HEK293 (cell line): ENCODE measurements around the gene LRP10.

Experiments
- GLIS1 ChIP-seq: fragments of 450-650 bp; formaldehyde crosslinking; IDR thresholded peaks from 2 replicates; pipeline ENCODE4 v1.5.1; 2016; ENCODE audit warnings: missing biosample characterization, missing genetic modification characterization
- GLIS2 ChIP-seq: fragments of 450-650 bp; formaldehyde crosslinking; IDR thresholded peaks from 2 replicates; pipeline ENCODE4 v1.5.1; 2016; ENCODE audit warnings: missing biosample characterization, missing genetic modification characterization
- KLF1 ChIP-seq: fragments of 450-650 bp; formaldehyde crosslinking; IDR thresholded peaks from 2 replicates; pipeline ENCODE4 v1.5.1; 2016; ENCODE audit warnings: missing biosample characterization, missing genetic modification characterization
- RBAK ChIP-seq: fragments of 450-650 bp; formaldehyde crosslinking; IDR thresholded peaks from 2 replicates; pipeline ENCODE4 v1.5.1; 2016; ENCODE audit warnings: missing biosample characterization, missing genetic modification characterization
- SETDB1 ChIP-seq: IDR thresholded peaks from one replicate; pipeline ENCODE4 v1.6.1; 2017; ENCODE audit warnings: mild to moderate bottlenecking, low read length, moderate library complexity, mixed read lengths; ENCODE audit not compliant: insufficient read length
- SP7 ChIP-seq: fragments of 450-650 bp; formaldehyde crosslinking; IDR thresholded peaks from 2 replicates; pipeline ENCODE4 v1.5.1; 2016; ENCODE audit warnings: missing biosample characterization, missing genetic modification characterization
- TRIM28 ChIP-seq: IDR thresholded peaks from 2 replicates; pipeline ENCODE4 v1.6.1; 2011; ENCODE audit warnings: low read length, control low read depth, borderline replicate concordance
- ZBTB7A ChIP-seq: fragments of 450-650 bp; formaldehyde crosslinking; IDR thresholded peaks from 2 replicates; pipeline ENCODE4 v1.5.1; 2016; ENCODE audit warnings: low read depth, missing biosample characterization, missing genetic modification characterization
- ZFP69B ChIP-seq: fragments of 450-650 bp; formaldehyde crosslinking; IDR thresholded peaks from 2 replicates; pipeline ENCODE4 v1.5.1; 2016; ENCODE audit warnings: missing biosample characterization, missing genetic modification characterization
- ZNF10 ChIP-seq: fragments of 450-650 bp; formaldehyde crosslinking; IDR thresholded peaks from 2 replicates; pipeline ENCODE4 v1.5.1; 2017; ENCODE audit warnings: missing biosample characterization, missing genetic modification characterization
- ZNF121 ChIP-seq: fragments of 450-650 bp; formaldehyde crosslinking; IDR thresholded peaks from 2 replicates; pipeline ENCODE4 v1.5.1; 2016; ENCODE audit warnings: missing biosample characterization, missing genetic modification characterization
- ZNF132 ChIP-seq: fragments of 450-650 bp; formaldehyde crosslinking; IDR thresholded peaks from 2 replicates; pipeline ENCODE4 v1.5.1; 2017; ENCODE audit warnings: missing biosample characterization, missing genetic modification characterization, borderline replicate concordance
- ZNF174 ChIP-seq: fragments of 450-650 bp; formaldehyde crosslinking; IDR thresholded peaks from 2 replicates; pipeline ENCODE4 v1.5.0; 2017; ENCODE audit warnings: missing biosample characterization, mild to moderate bottlenecking, missing genetic modification characterization
- ZNF211 ChIP-seq: fragments of 450-650 bp; formaldehyde crosslinking; IDR thresholded peaks from 2 replicates; pipeline ENCODE4 v1.5.1; 2016; ENCODE audit warnings: low read depth, missing biosample characterization, missing genetic modification characterization
- ZNF239 ChIP-seq: fragments of 450-650 bp; formaldehyde crosslinking; IDR thresholded peaks from 2 replicates; pipeline ENCODE4 v1.5.1; 2016; ENCODE audit warnings: missing biosample characterization, missing genetic modification characterization
- ZNF324 ChIP-seq: fragments of 450-650 bp; formaldehyde crosslinking; IDR thresholded peaks from 2 replicates; pipeline ENCODE4 v1.5.1; 2016; ENCODE audit warnings: missing biosample characterization, missing genetic modification characterization
- ZNF426 ChIP-seq: fragments of 450-650 bp; formaldehyde crosslinking; IDR thresholded peaks from 2 replicates; pipeline ENCODE4 v1.5.1; 2017; ENCODE audit warnings: missing biosample characterization, missing genetic modification characterization, mild to moderate bottlenecking, inconsistent platforms, moderate library complexity
- ZNF48 ChIP-seq: fragments of 450-650 bp; formaldehyde crosslinking; IDR thresholded peaks from 2 replicates; pipeline ENCODE4 v1.5.1; 2016; ENCODE audit warnings: missing biosample characterization, missing genetic modification characterization
- ZNF530 ChIP-seq: fragments of 450-650 bp; formaldehyde crosslinking; IDR thresholded peaks from 2 replicates; pipeline ENCODE4 v1.5.1; 2016; ENCODE audit warnings: low read depth, missing biosample characterization, missing genetic modification characterization
- ZNF560 ChIP-seq: fragments of 450-650 bp; formaldehyde crosslinking; IDR thresholded peaks from 2 replicates; pipeline ENCODE4 v1.5.1; 2017; ENCODE audit warnings: missing biosample characterization, missing genetic modification characterization, borderline replicate concordance
- ZNF561 ChIP-seq: fragments of 450-650 bp; IDR thresholded peaks from 2 replicates; pipeline ENCODE4 v1.5.1; 2018; ENCODE audit warnings: missing biosample characterization, missing genetic modification characterization, borderline replicate concordance
- ZNF585B ChIP-seq: fragments of 450-650 bp; formaldehyde crosslinking; IDR thresholded peaks from 2 replicates; pipeline ENCODE4 v1.5.1; 2016; ENCODE audit warnings: missing biosample characterization, missing genetic modification characterization
- ZNF747 ChIP-seq: fragments of 450-650 bp; formaldehyde crosslinking; IDR thresholded peaks from 2 replicates; pipeline ENCODE4 v1.5.1; 2016; ENCODE audit warnings: missing biosample characterization, missing genetic modification characterization
- ZNF777 ChIP-seq: fragments of 450-650 bp; formaldehyde crosslinking; IDR thresholded peaks from 2 replicates; pipeline ENCODE4 v1.5.1; 2017; ENCODE audit warnings: missing biosample characterization, missing genetic modification characterization, borderline replicate concordance
- ZNF830 ChIP-seq: fragments of 450-650 bp; IDR thresholded peaks from 2 replicates; pipeline ENCODE4 v1.5.0; 2018; ENCODE audit warnings: missing biosample characterization, missing genetic modification characterization, low read depth, mild to moderate bottlenecking, moderate library complexity
- TF ChIP-seq, protein P1 (sequence below): fragments of 450-650 bp; formaldehyde crosslinking; IDR thresholded peaks from 2 replicates; pipeline ENCODE4 v1.5.1; 2016; ENCODE audit warnings: missing biosample characterization, missing genetic modification characterization
- TF ChIP-seq, protein P2 (sequence below): fragments of 450-650 bp; formaldehyde crosslinking; IDR thresholded peaks from 2 replicates; pipeline ENCODE4 v1.5.1; 2017; ENCODE audit warnings: missing biosample characterization, missing genetic modification characterization
- TF ChIP-seq, protein P3 (sequence below): fragments of 450-650 bp; formaldehyde crosslinking; IDR thresholded peaks from 2 replicates; pipeline ENCODE4 v1.5.1; 2016; ENCODE audit warnings: missing biosample characterization, missing genetic modification characterization
- TF ChIP-seq, protein P4 (sequence below): fragments of 450-650 bp; formaldehyde crosslinking; IDR thresholded peaks from 2 replicates; pipeline ENCODE4 v1.5.1; 2017; ENCODE audit warnings: missing biosample characterization, mild to moderate bottlenecking, missing genetic modification characterization, moderate library complexity
- TF ChIP-seq, protein P5 (sequence below): fragments of 450-650 bp; formaldehyde crosslinking; IDR thresholded peaks from 2 replicates; pipeline ENCODE4 v1.5.1; 2016; ENCODE audit warnings: missing biosample characterization, missing genetic modification characterization, borderline replicate concordance

Gene LRP10

DNA sequence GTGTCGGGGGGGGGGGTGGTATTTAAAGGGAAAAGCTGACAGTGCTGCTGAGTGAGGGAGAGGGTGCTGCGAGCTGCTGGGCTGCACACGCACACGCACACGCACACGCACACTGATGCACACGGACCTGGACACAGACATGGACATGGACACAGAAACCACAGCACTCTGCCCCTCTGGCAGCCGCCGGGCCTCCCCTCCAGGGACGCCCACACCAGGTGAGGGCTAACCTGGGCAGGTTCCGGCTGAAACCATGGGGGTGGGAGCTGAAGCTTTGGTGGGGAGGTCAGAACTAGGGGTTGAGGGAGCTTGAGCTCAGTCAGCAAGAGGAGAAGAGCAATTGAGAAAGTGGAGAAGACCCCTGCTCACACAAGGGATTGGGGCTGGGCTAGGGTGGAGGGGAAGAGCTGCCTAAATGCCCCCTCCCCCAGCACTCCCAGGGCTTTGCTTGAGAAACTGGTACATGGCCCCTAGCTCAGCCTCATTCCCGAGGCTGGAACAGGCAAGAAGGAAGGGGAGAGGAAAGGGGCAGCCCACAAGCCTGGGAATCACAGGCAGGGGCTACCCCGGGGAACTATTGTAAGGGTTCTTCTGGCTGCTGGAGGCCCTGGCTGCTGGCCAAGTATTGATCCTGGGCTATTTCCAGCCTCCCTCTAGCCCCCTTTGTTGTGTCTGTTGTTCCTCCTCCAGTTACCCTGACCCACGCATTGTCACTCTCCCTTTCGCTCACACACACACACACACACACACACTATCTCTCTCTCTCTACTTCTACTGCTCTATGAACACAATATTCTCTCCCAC lies 11.8 kb downstream of the LRP10 start, which contains the start of gene REM2 (continued):
- TF ChIP-seq ZNF585B = no peak
- TF ChIP-seq, protein P1, sequence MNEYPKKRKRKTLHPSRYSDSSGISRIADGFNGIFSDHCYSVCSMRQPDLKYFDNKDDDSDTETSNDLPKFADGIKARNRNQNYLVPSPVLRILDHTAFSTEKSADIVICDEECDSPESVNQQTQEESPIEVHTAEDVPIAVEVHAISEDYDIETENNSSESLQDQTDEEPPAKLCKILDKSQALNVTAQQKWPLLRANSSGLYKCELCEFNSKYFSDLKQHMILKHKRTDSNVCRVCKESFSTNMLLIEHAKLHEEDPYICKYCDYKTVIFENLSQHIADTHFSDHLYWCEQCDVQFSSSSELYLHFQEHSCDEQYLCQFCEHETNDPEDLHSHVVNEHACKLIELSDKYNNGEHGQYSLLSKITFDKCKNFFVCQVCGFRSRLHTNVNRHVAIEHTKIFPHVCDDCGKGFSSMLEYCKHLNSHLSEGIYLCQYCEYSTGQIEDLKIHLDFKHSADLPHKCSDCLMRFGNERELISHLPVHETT (tag by site-specific recombination) = no peak
- TF ChIP-seq, protein P2, sequence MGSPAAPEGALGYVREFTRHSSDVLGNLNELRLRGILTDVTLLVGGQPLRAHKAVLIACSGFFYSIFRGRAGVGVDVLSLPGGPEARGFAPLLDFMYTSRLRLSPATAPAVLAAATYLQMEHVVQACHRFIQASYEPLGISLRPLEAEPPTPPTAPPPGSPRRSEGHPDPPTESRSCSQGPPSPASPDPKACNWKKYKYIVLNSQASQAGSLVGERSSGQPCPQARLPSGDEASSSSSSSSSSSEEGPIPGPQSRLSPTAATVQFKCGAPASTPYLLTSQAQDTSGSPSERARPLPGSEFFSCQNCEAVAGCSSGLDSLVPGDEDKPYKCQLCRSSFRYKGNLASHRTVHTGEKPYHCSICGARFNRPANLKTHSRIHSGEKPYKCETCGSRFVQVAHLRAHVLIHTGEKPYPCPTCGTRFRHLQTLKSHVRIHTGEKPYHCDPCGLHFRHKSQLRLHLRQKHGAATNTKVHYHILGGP (tag by site-specific recombination) = no peak
- TF ChIP-seq GLIS2 (tag by site-specific recombination) = no peak
- no peak for TF ChIP-seq ZNF211
- TF ChIP-seq, protein P3, sequence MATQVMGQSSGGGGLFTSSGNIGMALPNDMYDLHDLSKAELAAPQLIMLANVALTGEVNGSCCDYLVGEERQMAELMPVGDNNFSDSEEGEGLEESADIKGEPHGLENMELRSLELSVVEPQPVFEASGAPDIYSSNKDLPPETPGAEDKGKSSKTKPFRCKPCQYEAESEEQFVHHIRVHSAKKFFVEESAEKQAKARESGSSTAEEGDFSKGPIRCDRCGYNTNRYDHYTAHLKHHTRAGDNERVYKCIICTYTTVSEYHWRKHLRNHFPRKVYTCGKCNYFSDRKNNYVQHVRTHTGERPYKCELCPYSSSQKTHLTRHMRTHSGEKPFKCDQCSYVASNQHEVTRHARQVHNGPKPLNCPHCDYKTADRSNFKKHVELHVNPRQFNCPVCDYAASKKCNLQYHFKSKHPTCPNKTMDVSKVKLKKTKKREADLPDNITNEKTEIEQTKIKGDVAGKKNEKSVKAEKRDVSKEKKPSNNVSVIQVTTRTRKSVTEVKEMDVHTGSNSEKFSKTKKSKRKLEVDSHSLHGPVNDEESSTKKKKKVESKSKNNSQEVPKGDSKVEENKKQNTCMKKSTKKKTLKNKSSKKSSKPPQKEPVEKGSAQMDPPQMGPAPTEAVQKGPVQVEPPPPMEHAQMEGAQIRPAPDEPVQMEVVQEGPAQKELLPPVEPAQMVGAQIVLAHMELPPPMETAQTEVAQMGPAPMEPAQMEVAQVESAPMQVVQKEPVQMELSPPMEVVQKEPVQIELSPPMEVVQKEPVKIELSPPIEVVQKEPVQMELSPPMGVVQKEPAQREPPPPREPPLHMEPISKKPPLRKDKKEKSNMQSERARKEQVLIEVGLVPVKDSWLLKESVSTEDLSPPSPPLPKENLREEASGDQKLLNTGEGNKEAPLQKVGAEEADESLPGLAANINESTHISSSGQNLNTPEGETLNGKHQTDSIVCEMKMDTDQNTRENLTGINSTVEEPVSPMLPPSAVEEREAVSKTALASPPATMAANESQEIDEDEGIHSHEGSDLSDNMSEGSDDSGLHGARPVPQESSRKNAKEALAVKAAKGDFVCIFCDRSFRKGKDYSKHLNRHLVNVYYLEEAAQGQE (tag by site-specific recombination) = no peak
- TF ChIP-seq SP7 (tag by site-specific recombination) = peak; percentile 57
- no peak for TF ChIP-seq ZNF747 (tag by site-specific recombination)
- TF ChIP-seq ZNF174 = no peak
- no peak for TF ChIP-seq ZNF560 (tag by site-specific recombination)
- no peak for TF ChIP-seq ZNF132
- no peak for TF ChIP-seq ZNF530 (tag by site-specific recombination)
- TF ChIP-seq, protein P4, sequence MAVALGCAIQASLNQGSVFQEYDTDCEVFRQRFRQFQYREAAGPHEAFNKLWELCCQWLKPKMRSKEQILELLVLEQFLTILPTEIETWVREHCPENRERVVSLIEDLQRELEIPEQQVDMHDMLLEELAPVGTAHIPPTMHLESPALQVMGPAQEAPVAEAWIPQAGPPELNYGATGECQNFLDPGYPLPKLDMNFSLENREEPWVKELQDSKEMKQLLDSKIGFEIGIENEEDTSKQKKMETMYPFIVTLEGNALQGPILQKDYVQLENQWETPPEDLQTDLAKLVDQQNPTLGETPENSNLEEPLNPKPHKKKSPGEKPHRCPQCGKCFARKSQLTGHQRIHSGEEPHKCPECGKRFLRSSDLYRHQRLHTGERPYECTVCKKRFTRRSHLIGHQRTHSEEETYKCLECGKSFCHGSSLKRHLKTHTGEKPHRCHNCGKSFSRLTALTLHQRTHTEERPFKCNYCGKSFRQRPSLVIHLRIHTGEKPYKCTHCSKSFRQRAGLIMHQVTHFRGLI = no peak
- no peak for TF ChIP-seq ZNF239
- no peak for TF ChIP-seq KLF1 (tag by site-specific recombination)
- TF ChIP-seq, protein P5, sequence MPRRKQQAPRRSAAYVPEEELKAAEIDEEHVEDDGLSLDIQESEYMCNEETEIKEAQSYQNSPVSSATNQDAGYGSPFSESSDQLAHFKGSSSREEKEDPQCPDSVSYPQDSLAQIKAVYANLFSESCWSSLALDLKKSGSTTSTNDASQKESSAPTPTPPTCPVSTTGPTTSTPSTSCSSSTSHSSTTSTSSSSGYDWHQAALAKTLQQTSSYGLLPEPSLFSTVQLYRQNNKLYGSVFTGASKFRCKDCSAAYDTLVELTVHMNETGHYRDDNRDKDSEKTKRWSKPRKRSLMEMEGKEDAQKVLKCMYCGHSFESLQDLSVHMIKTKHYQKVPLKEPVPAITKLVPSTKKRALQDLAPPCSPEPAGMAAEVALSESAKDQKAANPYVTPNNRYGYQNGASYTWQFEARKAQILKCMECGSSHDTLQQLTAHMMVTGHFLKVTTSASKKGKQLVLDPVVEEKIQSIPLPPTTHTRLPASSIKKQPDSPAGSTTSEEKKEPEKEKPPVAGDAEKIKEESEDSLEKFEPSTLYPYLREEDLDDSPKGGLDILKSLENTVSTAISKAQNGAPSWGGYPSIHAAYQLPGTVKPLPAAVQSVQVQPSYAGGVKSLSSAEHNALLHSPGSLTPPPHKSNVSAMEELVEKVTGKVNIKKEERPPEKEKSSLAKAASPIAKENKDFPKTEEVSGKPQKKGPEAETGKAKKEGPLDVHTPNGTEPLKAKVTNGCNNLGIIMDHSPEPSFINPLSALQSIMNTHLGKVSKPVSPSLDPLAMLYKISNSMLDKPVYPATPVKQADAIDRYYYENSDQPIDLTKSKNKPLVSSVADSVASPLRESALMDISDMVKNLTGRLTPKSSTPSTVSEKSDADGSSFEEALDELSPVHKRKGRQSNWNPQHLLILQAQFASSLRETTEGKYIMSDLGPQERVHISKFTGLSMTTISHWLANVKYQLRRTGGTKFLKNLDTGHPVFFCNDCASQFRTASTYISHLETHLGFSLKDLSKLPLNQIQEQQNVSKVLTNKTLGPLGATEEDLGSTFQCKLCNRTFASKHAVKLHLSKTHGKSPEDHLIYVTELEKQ = no peak
- no peak for TF ChIP-seq ZNF830 (tag by site-specific recombination)
- no peak for TF ChIP-seq ZNF48 (tag by site-specific recombination)
- peak; percentile 51 for TF ChIP-seq GLIS1 (tag by site-specific recombination)
- no peak for TF ChIP-seq ZBTB7A (tag by site-specific recombination)
- TF ChIP-seq TRIM28 = no peak
- TF ChIP-seq SETDB1 = no peak
- no peak for TF ChIP-seq ZNF324 (tag by site-specific recombination)
- no peak for TF ChIP-seq ZNF10 (tag by site-specific recombination)
- no peak for TF ChIP-seq ZNF777 (tag by site-specific recombination)
- TF ChIP-seq ZNF121 = no peak
- no peak for TF ChIP-seq RBAK (tag by site-specific recombination)
- TF ChIP-seq ZNF426 (tag by site-specific recombination) = no peak
- TF ChIP-seq ZNF561 (tag by site-specific recombination) = no peak
- no peak for TF ChIP-seq ZFP69B (tag by site-specific recombination)
